T47D (cell line): ENCODE data around the gene SNX8.

Experiments
- DNase-seq, 2 experiments: peaks; one replicate each; pipeline versions ENCODE4 v3.0.0 to v3.0.0-alpha.2; 2011 to 2012; ENCODE audit warnings: low read depth in 1 of 2, low spot score in 1 of 2
- JUND ChIP-seq: IDR thresholded peaks from 2 replicates; pipeline ENCODE4 v1.6.1; 2012; ENCODE audit warnings: low read depth
- in situ Hi-C: cut with HindIII; loops from 2 replicates; pipeline ENCODE4 v1.10.0; 2016; ENCODE audit warnings: low sequenced_read_pairs, low pct_unique_long_range_greater_than_20kb

SNX8 gene

GRCh38 chr7:2233926-2234325 is 80.3 kb downstream of the SNX8 start:
- TF ChIP-seq JUND, result no peak
- no peak for DNase-seq
- in situ Hi-C loops, result no loop called here

DNA sequence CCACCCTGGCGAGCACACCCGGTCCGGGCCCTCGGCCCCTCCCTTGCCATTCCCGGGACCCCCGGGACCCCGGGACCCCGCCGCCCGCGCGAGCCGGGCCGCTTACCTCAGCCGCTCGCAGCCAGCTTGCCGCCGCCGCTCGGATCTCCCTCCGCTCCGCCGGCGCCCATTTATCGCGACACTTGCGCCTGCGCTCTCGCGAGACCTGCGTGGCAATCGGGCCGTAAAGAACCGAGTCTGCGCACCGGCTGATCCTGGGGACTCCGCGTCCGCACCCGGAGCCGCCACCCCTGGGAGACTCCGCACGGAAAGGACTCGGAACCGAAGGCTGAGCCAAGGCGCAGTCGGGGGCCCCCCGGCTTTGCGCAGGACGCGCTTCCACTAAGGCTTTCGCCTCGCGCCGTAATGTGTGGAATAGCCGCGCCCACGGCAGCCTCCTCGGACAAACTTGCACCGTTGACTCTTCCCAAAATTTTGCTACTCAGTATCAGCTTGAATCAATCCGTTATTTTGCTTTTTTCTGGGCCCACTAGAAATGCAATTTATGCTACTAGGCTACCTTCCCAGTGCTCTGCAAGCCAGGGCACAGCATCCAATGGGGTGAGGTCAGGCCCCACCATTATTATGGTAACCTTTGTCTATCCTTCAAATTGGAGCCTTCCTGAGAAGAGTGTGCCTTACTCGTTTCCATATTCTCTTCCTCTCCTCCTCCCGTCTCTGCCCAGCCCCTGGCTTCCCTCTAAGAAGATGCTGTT is 81.3 kb downstream of the SNX8 start, which contains the start of gene MAD1L1:
Gene MAD1L1 (minus strand): TSS at position 180 of the 755 bp plus-strand sequence. CDS start 2,812 bp downstream, outside the sequence.
- TF ChIP-seq JUND, result no peak
- peak; percentile 94 for DNase-seq
- in situ Hi-C loops, result no loop called here

DNA sequence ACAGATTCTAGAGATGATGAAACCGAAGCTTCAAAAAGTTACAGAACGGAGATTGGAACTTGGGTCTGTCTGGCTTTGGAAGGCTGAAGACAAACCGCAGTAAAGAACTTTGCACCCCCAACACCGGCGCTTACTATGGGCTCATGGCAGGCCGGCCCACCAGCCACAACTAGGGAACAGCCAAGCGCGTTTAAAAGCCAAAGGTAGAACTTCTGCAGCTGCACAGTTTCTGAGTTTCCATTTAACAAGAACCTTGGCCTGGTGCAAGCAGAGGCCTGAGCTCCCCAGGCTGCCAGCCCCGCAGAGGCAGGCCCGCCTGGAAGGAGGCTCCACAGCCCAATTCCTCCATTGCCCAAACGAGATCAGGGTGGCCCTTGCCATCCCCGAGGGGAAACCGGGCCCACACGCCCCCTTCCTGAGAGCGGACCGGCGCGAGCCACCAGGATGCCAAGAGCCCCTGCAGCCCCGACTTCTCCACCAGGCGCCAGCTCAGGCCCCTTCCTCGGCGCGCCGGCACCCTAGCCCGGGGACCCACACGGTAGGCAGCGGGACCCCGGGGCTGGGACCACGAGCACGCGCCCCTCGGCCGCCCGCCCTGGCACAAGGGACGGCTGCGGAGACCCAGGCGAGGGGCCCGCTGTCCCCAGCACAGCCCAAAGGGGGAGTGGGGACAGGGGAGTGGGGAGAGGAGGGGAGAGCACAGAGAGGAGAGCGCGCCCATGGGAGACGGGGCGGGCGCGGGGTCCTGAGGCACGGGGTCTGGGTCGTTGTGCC is 82.1 kb downstream of the SNX8 start:
- in situ Hi-C loops, result no loop called here
- no peak for DNase-seq
- TF ChIP-seq JUND, result no peak

GRCh38 chr7:2230882-2231281 is 83.4 kb downstream of the SNX8 start:
- in situ Hi-C loops, result no loop called here
- TF ChIP-seq JUND, result no peak
- no peak for DNase-seq

- no peak for TF ChIP-seq JUND
- in situ Hi-C loops, result no loop called here
Measured at GRCh38 chr7:2230226-2230625, 84.0 kb downstream of the SNX8 start.

GRCh38 chr7:2229467-2229866 is 84.8 kb downstream of the SNX8 start:
- no peak for DNase-seq
- in situ Hi-C loops, result no loop called here
- TF ChIP-seq JUND, result no peak

More at GRCh38 chr7:2230226-2230625, 84.0 kb downstream of the SNX8 start:
- DNase-seq, result no peak

GRCh38 chr7:2228921-2229320 is 85.3 kb downstream of the SNX8 start:
- DNase-seq, result no peak
- in situ Hi-C loops, result no loop called here
- no peak for TF ChIP-seq JUND

GRCh38 chr7:2227699-2228098 is 86.5 kb downstream of the SNX8 start:
- in situ Hi-C loops, result no loop called here
- TF ChIP-seq JUND, result no peak
- no peak for DNase-seq

- TF ChIP-seq JUND, result no peak
- in situ Hi-C loops, result no loop called here
- DNase-seq, result no peak
Measured at GRCh38 chr7:2225830-2226229, 88.4 kb downstream of the SNX8 start.

GRCh38 chr7:2225336-2225735 is 88.9 kb downstream of the SNX8 start:
- DNase-seq, result no peak
- no peak for TF ChIP-seq JUND
- in situ Hi-C loops, result no loop called here

DNA sequence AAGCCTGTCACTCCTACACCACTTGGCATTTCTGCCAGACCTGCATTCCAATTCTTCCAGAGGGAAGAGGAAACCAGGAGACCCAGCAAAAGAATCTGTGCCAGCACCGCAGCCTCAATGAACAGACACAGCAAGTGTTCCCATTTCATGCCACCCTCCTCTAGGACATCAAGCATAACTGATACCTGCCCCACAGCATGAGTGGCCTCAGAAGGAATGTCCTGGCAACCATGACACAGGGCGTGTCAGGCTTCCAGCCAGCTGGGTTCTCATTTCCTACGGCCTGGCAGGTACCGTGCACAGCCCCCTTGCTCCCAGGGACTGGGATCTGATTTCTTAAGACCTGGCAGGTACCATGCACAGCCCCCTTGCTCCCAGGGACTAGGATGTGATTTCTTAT is 89.3 kb downstream of the SNX8 start:
- no peak for DNase-seq
- in situ Hi-C loops, result no loop called here
- no peak for TF ChIP-seq JUND

GRCh38 chr7:2224491-2224928 is 89.7 kb downstream of the SNX8 start:
- in situ Hi-C loops, result no loop called here
- DNase-seq, result no peak

DNA sequence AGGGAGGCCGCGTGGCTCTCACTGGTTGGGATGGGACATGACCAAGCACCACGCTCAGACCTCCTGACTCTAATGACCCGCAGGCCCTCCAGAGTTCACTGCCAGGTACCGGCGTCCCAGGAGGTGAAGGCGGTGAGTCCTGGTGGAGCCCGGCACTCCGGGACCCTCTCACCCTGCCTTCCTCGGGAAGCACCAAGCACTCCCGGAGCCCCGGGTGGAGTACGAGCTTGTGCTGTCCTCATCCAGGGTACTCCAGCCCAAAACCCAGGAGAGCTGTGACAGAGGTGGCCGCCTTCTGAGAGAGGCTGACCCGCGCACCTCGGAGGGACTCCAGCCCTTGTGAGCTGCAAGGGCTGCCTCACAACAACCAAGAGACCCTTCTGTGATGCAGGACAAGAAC is 90.9 kb downstream of the SNX8 start:
- no peak for TF ChIP-seq JUND
- in situ Hi-C loops, result no loop called here

More at GRCh38 chr7:2224491-2224928, 89.7 kb downstream of the SNX8 start:
- no peak for TF ChIP-seq JUND

More for the DNA sequence above, 90.9 kb downstream of the SNX8 start:
- no peak for DNase-seq
